Type B pancreatic cell (in vitro differentiated cells): ENCODE results near the gene MYBL2. TPM values are rescaled to one million over a fixed set of nuclear protein-coding genes. Genes with fewer than 3 reads are reported as not detected.

Experiments used
- DNase-seq: peaks from one replicate; pipeline ENCODE4 v3.0.0; 2021; ENCODE audit warnings: mixed read lengths; ENCODE audit not compliant: unreplicated experiment; ENCODE audit errors: extremely low spot score
- H3K27ac Mint-ChIP-seq: 2 replicates; pipeline ENCODE4 v1.8.0; 2021; ENCODE audit warnings: mild to moderate bottlenecking, mixed read lengths
- H3K27me3 Mint-ChIP-seq: 2 replicates; pipeline ENCODE4 v1.8.0; 2021; ENCODE audit warnings: mixed read lengths
- H3K36me3 Mint-ChIP-seq: 2 replicates; pipeline ENCODE4 v1.8.0; 2021; ENCODE audit warnings: mixed read lengths
- H3K4me1 Mint-ChIP-seq: one replicate; pipeline ENCODE4 v1.8.0; 2021; ENCODE audit warnings: mixed read lengths; ENCODE audit not compliant: unreplicated experiment
- H3K4me3 Mint-ChIP-seq: 2 replicates; pipeline ENCODE4 v1.8.0; 2021; ENCODE audit warnings: mild to moderate bottlenecking, mixed read lengths
- H3K9me3 Mint-ChIP-seq: 2 replicates; pipeline ENCODE4 v1.8.0; 2021; ENCODE audit warnings: mixed read lengths
- CTCF ChIP-seq: fragments of 200-600 bp; sonication (generic); conservative IDR thresholded peaks from 2 replicates; pipeline ENCODE4 v1.5.0; 2021; ENCODE audit warnings: antibody characterized with exemption, mild to moderate bottlenecking
- total RNA-seq: library from RNA; stranded (reverse); gene quantifications from 2 replicates; pipeline ENCODE4 v1.2.1, GENCODE V29; 2021; ENCODE audit warnings: low replicate concordance

The MYBL2 gene
- total RNA-seq, 1 donor from 2014 or later, result 51.0 TPM

DNA sequence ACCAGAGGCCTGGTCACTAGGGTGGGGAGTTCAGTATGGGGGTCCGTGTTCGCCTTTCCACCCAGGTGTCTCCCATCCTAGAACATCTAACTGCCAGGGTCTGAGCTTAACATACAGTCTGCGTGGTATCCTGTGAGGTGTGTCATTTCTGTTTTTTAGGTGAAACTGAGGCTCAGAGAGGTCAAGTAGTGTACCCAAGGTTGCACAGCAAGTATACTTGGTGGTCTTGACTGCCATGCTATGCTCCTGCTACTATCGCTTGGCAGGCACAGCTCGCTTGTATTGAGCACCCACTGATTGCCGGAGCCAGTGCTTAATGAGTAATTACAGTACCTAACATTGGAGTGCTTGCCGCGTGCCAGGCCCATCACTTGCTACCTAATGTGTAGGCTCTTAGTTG lies 33.7 kb downstream of the MYBL2 start:
- no peak for TF ChIP-seq CTCF
- Mint-ChIP-seq H3K4me3 (no peak overlapping the region), H3K36me3 (peaks cover 8% of the 10 kb centered on the region), H3K27ac (no peak overlapping the region), H3K4me1 (no peaks in the 10 kb centered on the region), H3K9me3 (no peaks in the 10 kb centered on the region), H3K27me3 (no peaks in the 10 kb centered on the region)
- no peak for DNase-seq

- Mint-ChIP-seq H3K27ac (no peak overlapping the region), H3K9me3 (no peaks in the 10 kb centered on the region), H3K4me1 (no peaks in the 10 kb centered on the region), H3K4me3 (no peak overlapping the region), H3K27me3 (no peaks in the 10 kb centered on the region), H3K36me3 (peaks cover 12% of the 10 kb centered on the region)
- no peak for DNase-seq
- TF ChIP-seq CTCF, result no peak
Measured at GRCh38 chr20:43702502-43702901, 35.6 kb downstream of the MYBL2 start.

DNA sequence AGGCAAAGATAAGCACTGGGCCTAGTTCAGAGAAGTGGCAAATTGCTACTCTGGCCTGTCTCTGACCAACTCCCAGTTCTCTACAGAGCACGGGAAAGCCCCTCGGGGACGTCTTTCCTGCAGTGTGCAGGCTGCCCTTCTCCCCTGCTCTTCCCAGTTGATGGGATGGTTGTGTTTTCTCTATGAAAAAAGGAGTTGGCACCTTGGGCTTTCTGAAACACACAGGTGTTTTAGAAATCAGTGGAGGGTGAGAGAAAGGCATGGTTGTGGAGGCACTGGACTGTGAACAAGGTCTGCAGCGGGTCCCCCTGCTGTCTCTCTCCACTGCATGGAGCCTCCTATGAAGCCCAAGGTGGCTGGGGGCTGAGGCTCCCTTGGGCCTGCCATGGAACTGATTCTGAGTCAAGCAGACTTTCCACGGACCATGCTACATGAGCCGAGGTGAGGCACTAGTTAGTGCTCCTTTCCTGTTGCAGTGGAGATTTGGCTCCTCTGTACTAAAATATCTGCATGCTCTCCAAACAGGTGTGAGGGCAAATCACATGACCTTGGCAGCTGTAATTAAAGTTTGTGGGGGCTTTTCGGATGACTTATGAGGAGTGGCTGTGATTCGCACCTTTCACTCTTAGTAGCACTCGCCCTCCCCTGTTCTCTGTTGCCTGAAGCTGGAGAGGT lies 43.6 kb downstream of the MYBL2 start:
- no peak overlapping the region for H3K27ac Mint-ChIP-seq
- H3K36me3 Mint-ChIP-seq, result peaks cover 4% of the 10 kb centered on the region
- no peaks in the 10 kb centered on the region for H3K27me3 Mint-ChIP-seq
- no peaks in the 10 kb centered on the region for H3K4me1 Mint-ChIP-seq
- no peak for TF ChIP-seq CTCF
- H3K9me3 Mint-ChIP-seq, result no peaks in the 10 kb centered on the region
- no peak overlapping the region for H3K4me3 Mint-ChIP-seq
- DNase-seq, result no peak

GRCh38 chr20:43711098-43711654 lies 44.3 kb downstream of the MYBL2 start:
- no peak for TF ChIP-seq CTCF
- no peaks in the 10 kb centered on the region for H3K9me3 Mint-ChIP-seq
- DNase-seq, result no peak
- no peak overlapping the region for H3K4me3 Mint-ChIP-seq
- H3K27me3 Mint-ChIP-seq, result no peaks in the 10 kb centered on the region
- no peak overlapping the region for H3K27ac Mint-ChIP-seq
- H3K4me1 Mint-ChIP-seq, result no peaks in the 10 kb centered on the region
- H3K36me3 Mint-ChIP-seq, result peaks cover under 1% of the 10 kb centered on the region

GRCh38 chr20:43715044-43715443 lies 48.1 kb downstream of the MYBL2 start:
- no peaks in the 10 kb centered on the region for H3K36me3 Mint-ChIP-seq
- H3K4me3 Mint-ChIP-seq, result no peak overlapping the region
- no peaks in the 10 kb centered on the region for H3K27me3 Mint-ChIP-seq
- no peak overlapping the region for H3K27ac Mint-ChIP-seq
- no peaks in the 10 kb centered on the region for H3K9me3 Mint-ChIP-seq
- DNase-seq, result no peak
- no peak for TF ChIP-seq CTCF
- no peaks in the 10 kb centered on the region for H3K4me1 Mint-ChIP-seq
